Right lobe of liver (tissue), 4 donors: ENCODE measurements around the gene LILRB4.

ENCODE experiments used
- CTCF ChIP-seq, 4 donors: fragments of 200-600 bp in 3 of 4; fragments of 450-650 bp in 1 of 4; IDR thresholded peaks; one replicate each; pipeline versions ENCODE4 v1.5.1 to v1.8.0; 2016 to 2022; ENCODE audit warnings: antibody characterized with exemption in 4 of 4, mild to moderate bottlenecking in 2 of 4
- POLR2A ChIP-seq: fragments of 450-650 bp; IDR thresholded peaks from one replicate; pipeline ENCODE4 v1.6.1; 2017; ENCODE audit warnings: antibody characterized with exemption, mild to moderate bottlenecking
- donor health status: DM: no; HTN: no; CAD: no.
- donor health status: DM: no; HTN: no; CAD: no.
- donor health status: DM: no; HTN: yes; CAD: no.

- TF ChIP-seq CTCF (IDR thresholded peaks at IDR 0.05) (no peak), POLR2A (no peak)
Measured at GRCh38 chr19:54622431-54622830, 40.4 kb upstream of the LILRB4 start.
